Endothelial cell (in vitro differentiated cells): ENCODE data around the gene GRAMD1B. TPM values are rescaled to one million over a fixed set of nuclear protein-coding genes. Genes with fewer than 3 reads are reported as not detected.

Source experiments
- DNase-seq: peaks from one replicate; pipeline ENCODE4 v3.0.0; 2021; ENCODE audit warnings: low spot score
- H3K27ac Mint-ChIP-seq: one replicate; pipeline ENCODE4 v1.8.0; 2021; ENCODE audit warnings: mixed read lengths, inconsistent platforms; ENCODE audit not compliant: unreplicated experiment
- H3K27me3 Mint-ChIP-seq: one replicate; pipeline ENCODE4 v1.8.0; 2021; ENCODE audit warnings: mild to moderate bottlenecking, moderate library complexity, mixed read lengths, inconsistent platforms; ENCODE audit not compliant: unreplicated experiment
- H3K36me3 Mint-ChIP-seq: one replicate; pipeline ENCODE4 v1.8.0; 2021; ENCODE audit warnings: mild to moderate bottlenecking, low read depth, mixed read lengths, inconsistent platforms; ENCODE audit not compliant: unreplicated experiment
- H3K4me1 Mint-ChIP-seq: one replicate; pipeline ENCODE4 v1.8.0; 2021; ENCODE audit warnings: mild to moderate bottlenecking, mixed read lengths, inconsistent platforms; ENCODE audit not compliant: unreplicated experiment
- H3K4me3 Mint-ChIP-seq: one replicate; pipeline ENCODE4 v1.8.0; 2021; ENCODE audit warnings: mild to moderate bottlenecking, mixed read lengths, inconsistent platforms; ENCODE audit not compliant: unreplicated experiment
- H3K9me3 Mint-ChIP-seq: one replicate; pipeline ENCODE4 v1.8.0; 2021; ENCODE audit warnings: mixed read lengths, inconsistent platforms; ENCODE audit not compliant: unreplicated experiment
- total RNA-seq: library from RNA; stranded (reverse); fragmentation: NEBNext Ultra II Directional; extraction: Animal tissue kit (Norgen Biotek cat#: 25700); gene quantifications from one replicate; pipeline ENCODE4 v1.2.1, GENCODE V29; 2021; ENCODE audit not compliant: unreplicated experiment
- TF ChIP-seq, protein P1 (sequence below): fragments of 200-600 bp; sonication (generic); IDR thresholded peaks from one replicate; pipeline ENCODE4 v1.5.0; 2021; ENCODE audit warnings: antibody characterized with exemption; ENCODE audit not compliant: unreplicated experiment

Gene GRAMD1B
- total RNA-seq, 1 donor from 2014 or later, result 49.6 TPM

DNA sequence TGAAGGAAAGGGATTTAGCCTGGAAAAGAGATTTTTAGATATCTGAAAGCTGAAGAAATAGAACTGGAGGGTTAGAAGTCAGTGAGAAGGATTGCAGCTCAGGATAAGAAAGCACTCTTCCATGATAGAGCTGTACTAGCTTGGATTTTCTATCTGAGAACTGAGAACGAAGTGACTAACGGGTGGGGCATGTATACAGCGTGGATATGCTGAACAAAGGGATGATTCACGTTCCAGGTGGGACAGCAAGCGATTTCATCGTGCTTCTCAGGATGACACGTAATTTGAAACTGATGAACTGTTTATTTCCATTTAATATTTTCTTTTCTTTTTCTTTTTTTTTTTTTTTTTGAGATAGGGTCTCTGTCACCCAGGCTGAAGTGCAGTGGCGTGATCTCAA, 53.0 kb downstream of the GRAMD1B start:
- no peak overlapping the region for H3K4me3 Mint-ChIP-seq
- DNase-seq, result no peak
- H3K9me3 Mint-ChIP-seq, result no peaks in the 10 kb centered on the region
- H3K27ac Mint-ChIP-seq, result no peak overlapping the region
- TF ChIP-seq, protein P1, sequence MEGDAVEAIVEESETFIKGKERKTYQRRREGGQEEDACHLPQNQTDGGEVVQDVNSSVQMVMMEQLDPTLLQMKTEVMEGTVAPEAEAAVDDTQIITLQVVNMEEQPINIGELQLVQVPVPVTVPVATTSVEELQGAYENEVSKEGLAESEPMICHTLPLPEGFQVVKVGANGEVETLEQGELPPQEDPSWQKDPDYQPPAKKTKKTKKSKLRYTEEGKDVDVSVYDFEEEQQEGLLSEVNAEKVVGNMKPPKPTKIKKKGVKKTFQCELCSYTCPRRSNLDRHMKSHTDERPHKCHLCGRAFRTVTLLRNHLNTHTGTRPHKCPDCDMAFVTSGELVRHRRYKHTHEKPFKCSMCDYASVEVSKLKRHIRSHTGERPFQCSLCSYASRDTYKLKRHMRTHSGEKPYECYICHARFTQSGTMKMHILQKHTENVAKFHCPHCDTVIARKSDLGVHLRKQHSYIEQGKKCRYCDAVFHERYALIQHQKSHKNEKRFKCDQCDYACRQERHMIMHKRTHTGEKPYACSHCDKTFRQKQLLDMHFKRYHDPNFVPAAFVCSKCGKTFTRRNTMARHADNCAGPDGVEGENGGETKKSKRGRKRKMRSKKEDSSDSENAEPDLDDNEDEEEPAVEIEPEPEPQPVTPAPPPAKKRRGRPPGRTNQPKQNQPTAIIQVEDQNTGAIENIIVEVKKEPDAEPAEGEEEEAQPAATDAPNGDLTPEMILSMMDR, result no peak
- peaks cover 18% of the 10 kb centered on the region for H3K36me3 Mint-ChIP-seq
- H3K4me1 Mint-ChIP-seq, result peaks cover 14% of the 10 kb centered on the region
- H3K27me3 Mint-ChIP-seq, result peaks cover 3% of the 10 kb centered on the region

DNA sequence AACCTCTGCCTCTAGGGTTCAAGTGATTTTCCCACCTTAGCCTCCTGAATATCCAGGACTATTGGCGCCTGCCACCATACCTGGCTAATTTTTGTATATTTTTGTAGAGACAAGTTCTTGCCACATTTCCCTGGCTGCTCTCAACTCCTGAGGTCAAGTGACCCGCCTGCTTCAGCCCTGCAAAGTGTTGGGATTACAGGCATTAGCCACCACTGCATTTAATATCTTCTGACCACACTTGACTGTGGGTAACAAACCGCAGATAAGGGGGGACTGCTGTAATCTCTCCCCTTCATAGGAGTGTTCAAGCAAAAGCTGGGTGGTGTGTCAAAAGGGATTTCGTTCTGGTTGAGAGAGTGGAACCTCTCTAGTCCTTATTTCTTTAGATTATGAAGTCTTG, 53.4 kb downstream of the GRAMD1B start:
- no peak overlapping the region for H3K27ac Mint-ChIP-seq
- peaks cover 14% of the 10 kb centered on the region for H3K36me3 Mint-ChIP-seq
- H3K4me1 Mint-ChIP-seq, result peaks cover 10% of the 10 kb centered on the region
- DNase-seq, result no peak
- no peaks in the 10 kb centered on the region for H3K9me3 Mint-ChIP-seq
- H3K27me3 Mint-ChIP-seq, result peaks cover 3% of the 10 kb centered on the region
- TF ChIP-seq, protein P1, result no peak
- H3K4me3 Mint-ChIP-seq, result no peak overlapping the region

DNA sequence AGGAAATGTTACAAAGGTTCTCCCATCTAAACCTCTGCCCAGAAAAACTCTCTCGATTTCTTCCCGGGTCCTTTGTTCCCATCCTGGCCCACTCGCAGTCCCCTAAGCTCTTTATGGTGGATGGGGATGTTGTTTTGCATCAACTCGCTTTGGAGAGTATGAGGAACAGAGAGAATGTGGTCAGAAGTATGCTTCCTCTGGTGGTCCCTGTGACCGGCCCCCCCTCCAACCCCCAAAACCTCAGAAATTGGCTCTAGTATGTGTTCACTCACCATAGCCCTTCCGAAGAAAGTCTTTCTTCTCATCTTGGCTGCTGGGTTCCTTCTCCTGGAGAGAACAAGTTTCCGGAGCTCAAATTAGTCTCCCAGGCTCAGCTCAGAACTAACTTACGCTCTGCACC, 54.4 kb downstream of the GRAMD1B start:
- TF ChIP-seq, protein P1, result no peak
- peaks cover 2% of the 10 kb centered on the region for H3K4me1 Mint-ChIP-seq
- H3K36me3 Mint-ChIP-seq, result peaks cover 14% of the 10 kb centered on the region
- no peaks in the 10 kb centered on the region for H3K9me3 Mint-ChIP-seq
- no peak for DNase-seq
- H3K27ac Mint-ChIP-seq, result no peak overlapping the region
- peaks cover 3% of the 10 kb centered on the region for H3K27me3 Mint-ChIP-seq
- no peak overlapping the region for H3K4me3 Mint-ChIP-seq

DNA sequence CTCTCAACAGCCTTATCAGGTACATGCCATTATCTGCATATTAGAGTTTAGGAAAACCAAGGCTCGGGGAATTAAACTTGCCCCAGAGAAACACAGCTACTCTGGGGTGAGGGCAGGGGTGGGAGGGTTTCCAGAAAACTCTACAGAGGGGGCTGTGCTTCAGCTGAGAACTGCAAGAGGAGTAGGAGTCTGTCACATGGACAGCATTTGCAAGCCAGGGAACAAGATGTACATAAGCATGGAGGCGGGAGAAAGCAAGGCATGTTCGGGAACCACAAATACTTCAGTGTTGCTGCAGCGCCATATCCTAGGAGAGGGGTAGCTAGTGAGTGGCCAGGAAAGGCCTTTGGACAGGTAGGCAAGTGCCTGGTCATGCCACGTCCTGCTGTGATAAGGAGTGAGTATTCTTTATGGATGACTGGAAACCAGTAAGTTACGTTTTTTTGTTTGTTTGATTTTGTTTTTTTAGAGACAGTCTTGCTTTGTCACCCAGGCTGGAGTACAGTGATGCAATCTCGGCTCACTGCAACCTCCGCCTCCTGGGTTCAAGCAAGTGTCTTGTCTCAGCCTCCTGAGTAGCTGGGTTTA, 57.2 kb downstream of the GRAMD1B start:
- Mint-ChIP-seq H3K36me3 (peaks cover 6% of the 10 kb centered on the region), H3K27me3 (peaks cover 3% of the 10 kb centered on the region)

DNA sequence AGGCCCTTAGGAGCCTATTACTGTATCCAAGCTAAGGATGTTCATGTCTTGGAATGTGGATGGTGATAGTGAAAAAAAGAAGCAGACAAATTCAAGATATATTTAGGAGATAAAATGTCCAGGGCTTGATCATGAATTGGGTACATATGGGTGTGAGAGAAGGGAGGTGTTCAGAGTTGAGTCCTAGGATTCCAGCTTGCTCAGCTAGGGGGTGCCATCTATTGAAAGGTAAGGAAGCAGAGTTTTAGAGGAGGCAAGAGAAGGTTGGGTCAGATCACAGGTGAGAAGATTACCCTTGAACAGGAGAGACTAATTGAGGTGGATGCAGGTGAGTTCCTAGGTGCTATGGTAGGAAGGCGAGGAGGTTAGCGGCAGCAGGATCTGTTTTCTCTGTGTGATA, 60.5 kb downstream of the GRAMD1B start:
- no peaks in the 10 kb centered on the region for H3K9me3 Mint-ChIP-seq
- TF ChIP-seq, protein P1, result no peak

More for the DNA sequence above, 57.2 kb downstream of the GRAMD1B start:
- H3K27ac Mint-ChIP-seq, result no peak overlapping the region
- DNase-seq, result no peak
- TF ChIP-seq, protein P1, result no peak
- H3K4me1 Mint-ChIP-seq, result peaks cover 4% of the 10 kb centered on the region
- H3K4me3 Mint-ChIP-seq, result no peak overlapping the region
- no peaks in the 10 kb centered on the region for H3K9me3 Mint-ChIP-seq

More for the DNA sequence above, 60.5 kb downstream of the GRAMD1B start:
- H3K36me3 Mint-ChIP-seq, result no peaks in the 10 kb centered on the region
- H3K27me3 Mint-ChIP-seq, result peaks cover 2% of the 10 kb centered on the region
- H3K4me1 Mint-ChIP-seq, result peaks cover 33% of the 10 kb centered on the region
- H3K27ac Mint-ChIP-seq, result no peak overlapping the region
- no peak for DNase-seq
- H3K4me3 Mint-ChIP-seq, result no peak overlapping the region
